ENCODE measurements around the gene OPHN1.

- TF ChIP-seq, protein P1, sequence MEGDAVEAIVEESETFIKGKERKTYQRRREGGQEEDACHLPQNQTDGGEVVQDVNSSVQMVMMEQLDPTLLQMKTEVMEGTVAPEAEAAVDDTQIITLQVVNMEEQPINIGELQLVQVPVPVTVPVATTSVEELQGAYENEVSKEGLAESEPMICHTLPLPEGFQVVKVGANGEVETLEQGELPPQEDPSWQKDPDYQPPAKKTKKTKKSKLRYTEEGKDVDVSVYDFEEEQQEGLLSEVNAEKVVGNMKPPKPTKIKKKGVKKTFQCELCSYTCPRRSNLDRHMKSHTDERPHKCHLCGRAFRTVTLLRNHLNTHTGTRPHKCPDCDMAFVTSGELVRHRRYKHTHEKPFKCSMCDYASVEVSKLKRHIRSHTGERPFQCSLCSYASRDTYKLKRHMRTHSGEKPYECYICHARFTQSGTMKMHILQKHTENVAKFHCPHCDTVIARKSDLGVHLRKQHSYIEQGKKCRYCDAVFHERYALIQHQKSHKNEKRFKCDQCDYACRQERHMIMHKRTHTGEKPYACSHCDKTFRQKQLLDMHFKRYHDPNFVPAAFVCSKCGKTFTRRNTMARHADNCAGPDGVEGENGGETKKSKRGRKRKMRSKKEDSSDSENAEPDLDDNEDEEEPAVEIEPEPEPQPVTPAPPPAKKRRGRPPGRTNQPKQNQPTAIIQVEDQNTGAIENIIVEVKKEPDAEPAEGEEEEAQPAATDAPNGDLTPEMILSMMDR (IDR thresholded peaks at IDR 0.05), result no peak
- no peak for TF ChIP-seq POLR2A (IDR thresholded peaks at IDR 0.05; ENCODE audit: low read depth)
Observed at GRCh38 chrX:68041110-68041509, 392.2 kb downstream of the OPHN1 start.
